Neural cell (in vitro differentiated cells): ENCODE measurements around the gene TPSG1. TPM values are rescaled to one million over a fixed set of nuclear protein-coding genes. Genes with fewer than 3 reads are reported as not detected.

Source experiments
- H2AFZ ChIP-seq: fragments of 200-600, 300-800 bp; sonication (generic), shearing (Covaris generic); 2 replicates; pipeline ENCODE4 v1.6.0; 2014; ENCODE audit warnings: low read depth, mild to moderate bottlenecking, antibody characterized with exemption, low read length, moderate library complexity
- H3F3A ChIP-seq: fragments of 200-600 bp; shearing (Covaris generic); 2 replicates; pipeline ENCODE4 v1.6.1; 2016; ENCODE audit warnings: mild to moderate bottlenecking, moderate library complexity, mixed read lengths, antibody characterized with exemption, low read length; ENCODE audit not compliant: insufficient read depth, poor library complexity, severe bottlenecking
- H3K27ac ChIP-seq: fragments of 200-600, 300-800 bp; sonication (generic), shearing (Covaris generic); 2 replicates; pipeline ENCODE4 v1.5.1; 2014; ENCODE audit warnings: mild to moderate bottlenecking, low read length, moderate library complexity
- H3K27me3 ChIP-seq: fragments of 300-800, 200-600 bp; sonication (generic), shearing (Covaris generic); 2 replicates; pipeline ENCODE4 v1.6.0; 2014; ENCODE audit warnings: mild to moderate bottlenecking, low read depth, low read length, moderate library complexity; ENCODE audit not compliant: insufficient read depth
- H3K36me3 ChIP-seq: fragments of 300-800, 200-600 bp; sonication (generic), shearing (Covaris generic); 2 replicates; pipeline ENCODE4 v1.5.1; 2014; ENCODE audit warnings: mild to moderate bottlenecking, antibody characterized with exemption, low read length, moderate library complexity; ENCODE audit not compliant: insufficient read depth
- H3K4me2 ChIP-seq: fragments of 300-800, 200-600 bp; sonication (generic), shearing (Covaris generic); 2 replicates; pipeline ENCODE4 v1.6.0; 2014; ENCODE audit warnings: mild to moderate bottlenecking, low read length
- H3K4me3 ChIP-seq: fragments of 300-800, 200-600 bp; sonication (generic), shearing (Covaris generic); 2 replicates; pipeline ENCODE4 v1.5.1; 2014; ENCODE audit warnings: mild to moderate bottlenecking, low read length, moderate library complexity
- H3K79me2 ChIP-seq: fragments of 200-600 bp; shearing (Covaris generic); replicated peaks from 2 replicates; pipeline ENCODE4 v1.6.0; 2014; ENCODE audit warnings: mild to moderate bottlenecking, low read length, moderate library complexity; ENCODE audit not compliant: insufficient read depth
- H3K9ac ChIP-seq: fragments of 300-800, 200-600 bp; sonication (generic), shearing (Covaris generic); 2 replicates; pipeline ENCODE4 v1.6.1; 2016; ENCODE audit warnings: mild to moderate bottlenecking, low read length, mixed read lengths
- H3K9me2 ChIP-seq: fragments of 200-600 bp; shearing (Covaris generic); 2 replicates; pipeline ENCODE4 v1.6.1; 2016; ENCODE audit warnings: mild to moderate bottlenecking, low read length, mixed read lengths; ENCODE audit not compliant: insufficient read depth
- H3K9me3 ChIP-seq: fragments of 200-600, 300-800 bp; sonication (generic), shearing (Covaris generic); 2 replicates; pipeline ENCODE4 v1.6.1; 2016; ENCODE audit warnings: mild to moderate bottlenecking, mixed run types, low read length, moderate library complexity, mixed read lengths
- H4K20me1 ChIP-seq: fragments of 200-600 bp; shearing (Covaris generic); 2 replicates; pipeline ENCODE4 v1.6.1; 2016; ENCODE audit warnings: mild to moderate bottlenecking, mixed run types; ENCODE audit not compliant: insufficient read depth
- EP300 ChIP-seq: fragments of 450-650 bp; conservative IDR thresholded peaks from 2 replicates; pipeline ENCODE4 v1.6.1; 2014; ENCODE audit warnings: antibody characterized with exemption, mild to moderate bottlenecking, moderate library complexity; ENCODE audit not compliant: poor library complexity, severe bottlenecking
- EZH2 ChIP-seq: fragments of 200-600, 300-800 bp; shearing (Covaris generic), sonication (generic); IDR thresholded peaks from 2 replicates; pipeline ENCODE4 v1.6.1; 2014; ENCODE audit warnings: antibody characterized with exemption, low read length, borderline replicate concordance, mild to moderate bottlenecking; ENCODE audit not compliant: insufficient read depth, poor library complexity, severe bottlenecking
- MXI1 ChIP-seq: fragments of 450-650 bp; conservative IDR thresholded peaks from 2 replicates; pipeline ENCODE4 v1.6.1; 2014; ENCODE audit warnings: antibody characterized with exemption, mild to moderate bottlenecking; ENCODE audit not compliant: poor library complexity, severe bottlenecking
- POLR2AphosphoS5 ChIP-seq: IDR thresholded peaks from 2 replicates; pipeline ENCODE4 v1.6.1; 2012
- RAD21 ChIP-seq: fragments of 450-650 bp; conservative IDR thresholded peaks from 2 replicates; pipeline ENCODE4 v1.6.1; 2014; ENCODE audit warnings: antibody characterized with exemption, mild to moderate bottlenecking, moderate library complexity
- REST ChIP-seq: IDR thresholded peaks from 2 replicates; pipeline ENCODE4 v1.6.1; 2012; ENCODE audit warnings: borderline replicate concordance
- SMC3 ChIP-seq: fragments of 450-650 bp; conservative IDR thresholded peaks from 2 replicates; pipeline ENCODE4 v1.6.1; 2014; ENCODE audit warnings: antibody characterized with exemption, mild to moderate bottlenecking, moderate library complexity; ENCODE audit not compliant: poor library complexity
- TAF1 ChIP-seq: IDR thresholded peaks from 2 replicates; pipeline ENCODE4 v1.6.1; 2012; ENCODE audit warnings: low read depth
- polyA minus RNA-seq: library from RNA; depleted of rRNA, polyadenylated mRNA; stranded (reverse); fragments of >200 nt; gene quantifications from 2 replicates; pipeline ENCODE4 v1.2.3, GENCODE V29; 2014
- polyA plus RNA-seq: library from polyadenylated mRNA; depleted of rRNA; stranded (reverse); fragments of >200 nt; gene quantifications from 2 replicates; pipeline ENCODE4 v1.2.3, GENCODE V29; 2014
- TF ChIP-seq, protein P1 (sequence below): fragments of 450-650 bp; IDR thresholded peaks from 2 replicates; pipeline ENCODE4 v1.5.1; 2014; ENCODE audit warnings: antibody characterized with exemption, mild to moderate bottlenecking, moderate library complexity; ENCODE audit not compliant: poor library complexity, severe bottlenecking

TPSG1 gene
- polyA plus RNA-seq (not detected in 2 replicates), polyA minus RNA-seq (not detected in 2 replicates)

- H3K27ac ChIP-seq, result no peak within 1 kb of the TSS
- TF ChIP-seq EZH2, result no peak
- no peak for TF ChIP-seq REST
- no peak for TF ChIP-seq POLR2AphosphoS5
- no peak for TF ChIP-seq MXI1
- TF ChIP-seq SMC3, result no peak
- no peak for TF ChIP-seq RAD21
- no peak for TF ChIP-seq TAF1
- no peak for TF ChIP-seq EP300
- TF ChIP-seq, protein P1, sequence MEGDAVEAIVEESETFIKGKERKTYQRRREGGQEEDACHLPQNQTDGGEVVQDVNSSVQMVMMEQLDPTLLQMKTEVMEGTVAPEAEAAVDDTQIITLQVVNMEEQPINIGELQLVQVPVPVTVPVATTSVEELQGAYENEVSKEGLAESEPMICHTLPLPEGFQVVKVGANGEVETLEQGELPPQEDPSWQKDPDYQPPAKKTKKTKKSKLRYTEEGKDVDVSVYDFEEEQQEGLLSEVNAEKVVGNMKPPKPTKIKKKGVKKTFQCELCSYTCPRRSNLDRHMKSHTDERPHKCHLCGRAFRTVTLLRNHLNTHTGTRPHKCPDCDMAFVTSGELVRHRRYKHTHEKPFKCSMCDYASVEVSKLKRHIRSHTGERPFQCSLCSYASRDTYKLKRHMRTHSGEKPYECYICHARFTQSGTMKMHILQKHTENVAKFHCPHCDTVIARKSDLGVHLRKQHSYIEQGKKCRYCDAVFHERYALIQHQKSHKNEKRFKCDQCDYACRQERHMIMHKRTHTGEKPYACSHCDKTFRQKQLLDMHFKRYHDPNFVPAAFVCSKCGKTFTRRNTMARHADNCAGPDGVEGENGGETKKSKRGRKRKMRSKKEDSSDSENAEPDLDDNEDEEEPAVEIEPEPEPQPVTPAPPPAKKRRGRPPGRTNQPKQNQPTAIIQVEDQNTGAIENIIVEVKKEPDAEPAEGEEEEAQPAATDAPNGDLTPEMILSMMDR, result no peak
- H3K27me3 ChIP-seq, result no peaks in the 10 kb centered on the region
- no peaks in the 10 kb centered on the region for H3K9me2 ChIP-seq
- H3K4me3 ChIP-seq, result no peak within 1 kb of the TSS
- no peaks in the 10 kb centered on the region for H3K9me3 ChIP-seq
- H3K36me3 ChIP-seq, result no peaks in the 10 kb centered on the region
- H3F3A ChIP-seq, result no peaks in the 10 kb centered on the region
- no peaks in the 10 kb centered on the region for H4K20me1 ChIP-seq
- H3K9ac ChIP-seq, result no peak within 1 kb of the TSS
- no peaks in the 10 kb centered on the region for H3K79me2 ChIP-seq
- no peak within 1 kb of the TSS for H3K4me2 ChIP-seq
- no peak within 1 kb of the TSS for H2AFZ ChIP-seq
These were observed at the start of gene TPSG1 for GRCh38 chr16:1225051-1225451. Gene TPSG1, minus strand, starts transcription at chr16:1225268. Its CDS starts 16 bp downstream, at chr16:1225252.

DNA sequence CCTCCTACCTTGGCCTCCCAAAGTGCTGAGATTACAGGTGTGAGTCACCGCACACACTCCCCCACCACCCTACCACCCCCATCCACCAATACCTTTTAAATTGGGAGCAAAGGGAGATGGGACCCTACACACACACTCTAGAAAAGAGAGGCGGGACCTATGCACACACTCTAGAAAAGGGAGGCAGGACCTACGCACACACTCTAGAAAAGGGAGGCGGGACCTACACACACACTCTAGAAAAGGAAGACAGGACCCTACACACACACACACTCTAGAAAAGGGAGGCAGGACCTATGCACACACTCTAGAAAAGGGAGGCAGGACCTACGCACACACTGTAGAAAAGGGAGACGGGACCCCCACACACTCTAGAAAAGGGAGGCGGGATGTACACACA, 49.7 kb upstream of the TPSG1 start:
- no peak for TF ChIP-seq EZH2
- TF ChIP-seq POLR2AphosphoS5, result no peak
- TF ChIP-seq EP300, result no peak
- no peak for TF ChIP-seq REST
- TF ChIP-seq TAF1, result no peak
- TF ChIP-seq MXI1, result no peak
- TF ChIP-seq, protein P1, result no peak
- TF ChIP-seq RAD21, result no peak
- no peak for TF ChIP-seq SMC3

More for the DNA sequence above, 49.7 kb upstream of the TPSG1 start:
- Histone ChIP-seq H3K4me2 (no peak overlapping the region), H3K79me2 (no peaks in the 10 kb centered on the region), H3K36me3 (no peaks in the 10 kb centered on the region), H3K9me3 (no peaks in the 10 kb centered on the region), H2AFZ (no peak overlapping the region), H3K9ac (no peak overlapping the region), H3K4me3 (no peak overlapping the region), H3K9me2 (no peaks in the 10 kb centered on the region), H4K20me1 (no peaks in the 10 kb centered on the region), H3K27me3 (no peaks in the 10 kb centered on the region), H3F3A (no peaks in the 10 kb centered on the region), H3K27ac (no peak overlapping the region)
